ENCODE results near the gene GULP1.

Gene GULP1

GRCh38 chr2:188306271-188306670 is 14.6 kb downstream of the GULP1 start:
- no peaks in the 10 kb centered on the region for H3K9me3 ChIP-seq (ENCODE audit: control insufficient read depth in 5 of 5, low read length in 5 of 5)

GRCh38 chr2:188307850-188308283 is 16.2 kb downstream of the GULP1 start:
- no peaks in the 10 kb centered on the region for H3K27me3 ChIP-seq (ENCODE audit: control insufficient read depth in 5 of 5, insufficient read depth in 4 of 5, low read length in 5 of 5)
- no peak overlapping the region for H3K27ac ChIP-seq (ENCODE audit: low read depth, low read length)
- no peaks in the 10 kb centered on the region for H3K9me3 ChIP-seq (ENCODE audit: control insufficient read depth in 5 of 5, low read length in 5 of 5)
- no peaks in the 10 kb centered on the region for H3K36me3 ChIP-seq (ENCODE audit: control insufficient read depth in 5 of 5, insufficient read depth in 5 of 5, low read length in 5 of 5)
- no peak overlapping the region for H3K4me3 ChIP-seq (ENCODE audit: low read depth in 1 of 5, low read length in 5 of 5)
- H3K9ac ChIP-seq (ENCODE audit: low read length in 5 of 5), result no peak overlapping the region
- no peaks in the 10 kb centered on the region for H3K4me1 ChIP-seq (ENCODE audit: control insufficient read depth in 5 of 5, insufficient read depth in 5 of 5, low read length in 5 of 5)

More at GRCh38 chr2:188306271-188306670, 14.6 kb downstream of the GULP1 start:
- Histone ChIP-seq H3K36me3 (ENCODE audit: control insufficient read depth in 5 of 5, insufficient read depth in 5 of 5, low read length in 5 of 5) (no peaks in the 10 kb centered on the region), H3K27me3 (ENCODE audit: control insufficient read depth in 5 of 5, insufficient read depth in 4 of 5, low read length in 5 of 5) (no peaks in the 10 kb centered on the region), H3K4me3 (ENCODE audit: low read depth in 1 of 5, low read length in 5 of 5) (no peak overlapping the region), H3K27ac (ENCODE audit: low read depth, low read length) (no peak overlapping the region), H3K9ac (ENCODE audit: low read length in 5 of 5) (no peak overlapping the region), H3K4me1 (ENCODE audit: control insufficient read depth in 5 of 5, insufficient read depth in 5 of 5, low read length in 5 of 5) (no peaks in the 10 kb centered on the region)

- H3K27ac ChIP-seq (ENCODE audit: low read depth, low read length), result no peak overlapping the region
- no peaks in the 10 kb centered on the region for H3K36me3 ChIP-seq (ENCODE audit: control insufficient read depth in 5 of 5, insufficient read depth in 5 of 5, low read length in 5 of 5)
- no peaks in the 10 kb centered on the region for H3K27me3 ChIP-seq (ENCODE audit: control insufficient read depth in 5 of 5, insufficient read depth in 4 of 5, low read length in 5 of 5)
- no peak overlapping the region for H3K4me3 ChIP-seq (ENCODE audit: low read depth in 1 of 5, low read length in 5 of 5)
- H3K4me1 ChIP-seq (ENCODE audit: control insufficient read depth in 5 of 5, insufficient read depth in 5 of 5, low read length in 5 of 5), result no peaks in the 10 kb centered on the region
- H3K9ac ChIP-seq (ENCODE audit: low read length in 5 of 5), result no peak overlapping the region
- H3K9me3 ChIP-seq (ENCODE audit: control insufficient read depth in 5 of 5, low read length in 5 of 5), result no peaks in the 10 kb centered on the region
These were observed 16.8 kb downstream of the GULP1 start for GRCh38 chr2:188308483-188308882.

- no peaks in the 10 kb centered on the region for H3K36me3 ChIP-seq (ENCODE audit: control insufficient read depth in 5 of 5, insufficient read depth in 5 of 5, low read length in 5 of 5)
- no peak overlapping the region for H3K27ac ChIP-seq (ENCODE audit: low read depth, low read length)
- no peaks in the 10 kb centered on the region for H3K4me1 ChIP-seq (ENCODE audit: control insufficient read depth in 5 of 5, insufficient read depth in 5 of 5, low read length in 5 of 5)
- no peaks in the 10 kb centered on the region for H3K27me3 ChIP-seq (ENCODE audit: control insufficient read depth in 5 of 5, insufficient read depth in 4 of 5, low read length in 5 of 5)
- no peak overlapping the region for H3K9ac ChIP-seq (ENCODE audit: low read length in 5 of 5)
- no peak overlapping the region for H3K4me3 ChIP-seq (ENCODE audit: low read depth in 1 of 5, low read length in 5 of 5)
- H3K9me3 ChIP-seq (ENCODE audit: control insufficient read depth in 5 of 5, low read length in 5 of 5), result no peaks in the 10 kb centered on the region
These were observed 17.7 kb downstream of the GULP1 start for GRCh38 chr2:188309364-188309763.

GRCh38 chr2:188314314-188315054 is 22.8 kb downstream of the GULP1 start:
- Histone ChIP-seq H3K4me1 (ENCODE audit: control insufficient read depth in 5 of 5, insufficient read depth in 5 of 5, low read length in 5 of 5) (no peaks in the 10 kb centered on the region), H3K4me3 (ENCODE audit: low read depth in 1 of 5, low read length in 5 of 5) (no peak overlapping the region), H3K9ac (ENCODE audit: low read length in 5 of 5) (no peak overlapping the region), H3K27me3 (ENCODE audit: control insufficient read depth in 5 of 5, insufficient read depth in 4 of 5, low read length in 5 of 5) (no peaks in the 10 kb centered on the region), H3K9me3 (ENCODE audit: control insufficient read depth in 5 of 5, low read length in 5 of 5) (peaks cover 0 to 4% (median 0%) of the 10 kb centered on the region in 5 donors), H3K36me3 (ENCODE audit: control insufficient read depth in 5 of 5, insufficient read depth in 5 of 5, low read length in 5 of 5) (no peaks in the 10 kb centered on the region), H3K27ac (ENCODE audit: low read depth, low read length) (no peak overlapping the region)

GRCh38 chr2:188315750-188316149 is 24.1 kb downstream of the GULP1 start:
- H3K9me3 ChIP-seq (ENCODE audit: control insufficient read depth in 5 of 5, low read length in 5 of 5), result peaks cover 0 to 4% (median 0%) of the 10 kb centered on the region in 5 donors
- no peaks in the 10 kb centered on the region for H3K36me3 ChIP-seq (ENCODE audit: control insufficient read depth in 5 of 5, insufficient read depth in 5 of 5, low read length in 5 of 5)
- H3K4me1 ChIP-seq (ENCODE audit: control insufficient read depth in 5 of 5, insufficient read depth in 5 of 5, low read length in 5 of 5), result no peaks in the 10 kb centered on the region
- H3K27me3 ChIP-seq (ENCODE audit: control insufficient read depth in 5 of 5, insufficient read depth in 4 of 5, low read length in 5 of 5), result no peaks in the 10 kb centered on the region
- H3K9ac ChIP-seq (ENCODE audit: low read length in 5 of 5), result no peak overlapping the region
- H3K4me3 ChIP-seq (ENCODE audit: low read depth in 1 of 5, low read length in 5 of 5), result no peak overlapping the region
- H3K27ac ChIP-seq (ENCODE audit: low read depth, low read length), result no peak overlapping the region

- H3K27me3 ChIP-seq (ENCODE audit: control insufficient read depth in 5 of 5, insufficient read depth in 4 of 5, low read length in 5 of 5), result no peaks in the 10 kb centered on the region
- peaks cover 0 to 4% (median 0%) of the 10 kb centered on the region in 5 donors for H3K9me3 ChIP-seq (ENCODE audit: control insufficient read depth in 5 of 5, low read length in 5 of 5)
- H3K36me3 ChIP-seq (ENCODE audit: control insufficient read depth in 5 of 5, insufficient read depth in 5 of 5, low read length in 5 of 5), result no peaks in the 10 kb centered on the region
- no peak overlapping the region for H3K4me3 ChIP-seq (ENCODE audit: low read depth in 1 of 5, low read length in 5 of 5)
- no peaks in the 10 kb centered on the region for H3K4me1 ChIP-seq (ENCODE audit: control insufficient read depth in 5 of 5, insufficient read depth in 5 of 5, low read length in 5 of 5)
- no peak overlapping the region for H3K9ac ChIP-seq (ENCODE audit: low read length in 5 of 5)
- H3K27ac ChIP-seq (ENCODE audit: low read depth, low read length), result no peak overlapping the region
These were observed 24.7 kb downstream of the GULP1 start for GRCh38 chr2:188316342-188316741.

GRCh38 chr2:188316791-188317423 is 25.2 kb downstream of the GULP1 start:
- H3K4me1 ChIP-seq (ENCODE audit: control insufficient read depth in 5 of 5, insufficient read depth in 5 of 5, low read length in 5 of 5), result no peaks in the 10 kb centered on the region
- H3K27ac ChIP-seq (ENCODE audit: low read depth, low read length), result no peak overlapping the region
- no peaks in the 10 kb centered on the region for H3K36me3 ChIP-seq (ENCODE audit: control insufficient read depth in 5 of 5, insufficient read depth in 5 of 5, low read length in 5 of 5)
- H3K4me3 ChIP-seq (ENCODE audit: low read depth in 1 of 5, low read length in 5 of 5), result no peak overlapping the region
- no peak overlapping the region for H3K9ac ChIP-seq (ENCODE audit: low read length in 5 of 5)
- H3K27me3 ChIP-seq (ENCODE audit: control insufficient read depth in 5 of 5, insufficient read depth in 4 of 5, low read length in 5 of 5), result no peaks in the 10 kb centered on the region
- peaks cover 0 to 4% (median 0%) of the 10 kb centered on the region in 5 donors for H3K9me3 ChIP-seq (ENCODE audit: control insufficient read depth in 5 of 5, low read length in 5 of 5)

- H3K36me3 ChIP-seq (ENCODE audit: control insufficient read depth in 5 of 5, insufficient read depth in 5 of 5, low read length in 5 of 5), result no peaks in the 10 kb centered on the region
- no peak overlapping the region for H3K27ac ChIP-seq (ENCODE audit: low read depth, low read length)
- H3K9me3 ChIP-seq (ENCODE audit: control insufficient read depth in 5 of 5, low read length in 5 of 5), result peaks cover 0 to 4% (median 0%) of the 10 kb centered on the region in 5 donors
- H3K9ac ChIP-seq (ENCODE audit: low read length in 5 of 5), result no peak overlapping the region
- H3K27me3 ChIP-seq (ENCODE audit: control insufficient read depth in 5 of 5, insufficient read depth in 4 of 5, low read length in 5 of 5), result no peaks in the 10 kb centered on the region
- H3K4me3 ChIP-seq (ENCODE audit: low read depth in 1 of 5, low read length in 5 of 5), result no peak overlapping the region
- no peaks in the 10 kb centered on the region for H3K4me1 ChIP-seq (ENCODE audit: control insufficient read depth in 5 of 5, insufficient read depth in 5 of 5, low read length in 5 of 5)
These were observed 26.6 kb downstream of the GULP1 start for GRCh38 chr2:188318161-188318749.

- Histone ChIP-seq H3K27me3 (ENCODE audit: control insufficient read depth in 5 of 5, insufficient read depth in 4 of 5, low read length in 5 of 5) (no peaks in the 10 kb centered on the region), H3K9me3 (ENCODE audit: control insufficient read depth in 5 of 5, low read length in 5 of 5) (peaks cover 0 to 4% (median 0%) of the 10 kb centered on the region in 5 donors), H3K4me3 (ENCODE audit: low read depth in 1 of 5, low read length in 5 of 5) (no peak overlapping the region), H3K9ac (ENCODE audit: low read length in 5 of 5) (no peak overlapping the region), H3K36me3 (ENCODE audit: control insufficient read depth in 5 of 5, insufficient read depth in 5 of 5, low read length in 5 of 5) (no peaks in the 10 kb centered on the region), H3K4me1 (ENCODE audit: control insufficient read depth in 5 of 5, insufficient read depth in 5 of 5, low read length in 5 of 5) (no peaks in the 10 kb centered on the region), H3K27ac (ENCODE audit: low read depth, low read length) (no peak overlapping the region)
These were observed 28.2 kb downstream of the GULP1 start for GRCh38 chr2:188319838-188320237.
